Measurements from ENCODE around the gene CABLES1.

CABLES1 gene

DNA sequence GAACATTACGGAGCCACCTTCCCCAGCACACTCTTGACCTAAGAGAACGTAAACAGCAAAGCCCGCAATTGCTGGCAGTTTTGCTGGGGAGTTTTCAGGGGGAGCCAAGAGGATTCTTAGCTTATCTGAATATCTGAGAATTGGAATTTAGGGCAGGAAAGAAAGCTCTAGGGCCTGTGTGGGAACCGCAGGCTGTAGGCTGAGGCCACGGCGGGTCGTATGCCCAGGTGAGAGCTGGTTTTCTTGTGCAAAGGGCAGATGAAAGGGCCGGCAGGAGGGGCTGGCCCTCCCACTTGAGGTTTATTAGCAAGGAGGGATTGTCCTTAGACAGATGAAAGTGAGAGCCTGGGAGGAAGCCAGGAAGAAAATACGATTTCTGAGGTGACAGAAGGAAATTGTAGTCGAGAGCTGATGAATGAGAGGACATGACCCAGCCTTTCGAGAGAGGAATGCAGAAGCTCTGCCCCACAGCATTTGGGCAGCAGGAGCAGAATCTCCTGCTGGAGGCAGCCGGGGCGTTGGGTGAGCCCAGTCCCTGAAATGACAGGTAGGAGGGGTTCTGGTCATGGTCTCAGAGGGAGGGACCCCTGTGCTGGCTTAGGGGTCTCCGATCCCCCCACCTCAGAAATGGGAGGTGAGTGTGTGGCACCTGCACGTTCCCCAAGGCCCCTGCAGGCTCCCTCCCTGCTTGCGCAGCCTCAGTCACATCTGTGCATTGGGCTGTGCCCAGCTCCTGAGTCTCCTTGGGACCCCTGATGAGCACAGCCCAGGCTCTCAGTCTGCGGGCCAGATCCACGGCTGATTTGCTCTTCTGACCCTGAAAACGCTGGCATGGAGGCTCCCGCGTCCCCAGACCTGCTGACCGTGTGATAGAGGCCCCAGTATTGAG lies 61.1 kb downstream of the CABLES1 start:
- DNase-seq: no peak

DNA sequence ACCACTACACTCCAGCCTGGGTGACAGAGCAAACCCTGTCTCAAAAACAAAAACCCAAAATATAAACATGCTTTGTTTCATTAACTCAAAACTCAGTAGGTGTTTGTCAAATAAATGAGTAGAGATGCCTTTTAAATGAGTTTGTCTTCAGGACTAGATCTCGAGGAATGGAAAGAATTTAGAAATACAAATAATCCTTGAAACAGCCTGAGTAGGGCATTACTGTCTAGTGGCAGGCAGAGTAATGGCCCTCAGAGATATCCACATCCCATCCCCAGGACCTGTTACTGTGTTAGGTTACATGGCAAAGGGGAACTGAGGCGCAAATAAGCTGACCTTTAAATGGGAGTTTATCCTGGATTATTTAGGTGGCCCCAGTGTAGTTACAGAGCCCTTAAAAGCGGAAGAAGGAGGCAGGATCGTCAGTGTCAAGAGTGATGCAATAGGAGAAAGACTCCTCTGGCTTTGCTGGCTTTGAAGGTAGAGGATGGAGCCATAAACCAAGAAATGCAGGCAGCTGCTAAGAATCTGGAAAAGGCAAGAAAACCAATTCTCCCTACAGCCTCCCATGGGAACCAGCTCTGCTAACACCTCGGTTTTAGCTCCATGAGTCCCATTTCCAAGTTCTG lies 63.0 kb downstream of the CABLES1 start:
- DNase-seq: no peak

DNA sequence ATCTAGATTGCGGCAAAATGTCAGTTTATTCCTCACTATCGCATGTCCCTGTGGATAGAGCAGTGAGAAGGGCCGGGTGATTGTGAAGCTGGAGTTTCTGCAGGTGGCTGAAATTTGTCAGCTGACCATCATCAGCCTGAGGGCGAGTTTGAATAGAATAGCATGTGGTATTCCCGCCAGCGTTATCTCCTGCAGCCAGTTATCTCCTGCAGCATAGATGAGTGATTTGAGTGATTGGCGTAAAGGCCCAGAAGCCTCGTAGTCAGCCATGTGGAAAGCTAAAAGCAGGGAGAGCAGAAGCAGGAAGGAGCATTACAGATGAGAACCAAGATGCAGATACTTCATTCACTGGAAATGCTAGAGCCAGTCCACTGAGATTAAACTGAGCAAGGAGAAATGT lies 65.5 kb downstream of the CABLES1 start:
- DNase-seq: no peak

DNA sequence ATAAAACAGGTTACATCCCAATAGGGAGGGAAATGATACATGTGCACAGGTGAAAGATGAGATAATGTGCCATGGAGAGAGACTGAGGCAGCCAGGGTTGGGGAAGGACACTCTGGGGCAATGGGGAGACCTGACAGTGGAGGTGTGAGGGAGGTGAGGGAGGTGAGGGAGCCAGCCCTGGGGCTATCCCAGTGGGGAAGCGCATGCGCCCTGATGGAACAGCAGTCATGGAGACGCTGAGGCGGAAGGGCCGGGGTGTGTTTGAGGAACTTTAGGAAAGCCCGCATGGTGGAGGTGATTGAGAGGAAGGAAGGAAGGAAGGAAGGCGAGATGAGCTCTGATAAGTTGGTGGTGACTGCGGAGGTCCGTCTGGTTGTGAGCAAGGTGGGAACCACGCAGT lies 66.5 kb downstream of the CABLES1 start:
- DNase-seq: no peak

DNA sequence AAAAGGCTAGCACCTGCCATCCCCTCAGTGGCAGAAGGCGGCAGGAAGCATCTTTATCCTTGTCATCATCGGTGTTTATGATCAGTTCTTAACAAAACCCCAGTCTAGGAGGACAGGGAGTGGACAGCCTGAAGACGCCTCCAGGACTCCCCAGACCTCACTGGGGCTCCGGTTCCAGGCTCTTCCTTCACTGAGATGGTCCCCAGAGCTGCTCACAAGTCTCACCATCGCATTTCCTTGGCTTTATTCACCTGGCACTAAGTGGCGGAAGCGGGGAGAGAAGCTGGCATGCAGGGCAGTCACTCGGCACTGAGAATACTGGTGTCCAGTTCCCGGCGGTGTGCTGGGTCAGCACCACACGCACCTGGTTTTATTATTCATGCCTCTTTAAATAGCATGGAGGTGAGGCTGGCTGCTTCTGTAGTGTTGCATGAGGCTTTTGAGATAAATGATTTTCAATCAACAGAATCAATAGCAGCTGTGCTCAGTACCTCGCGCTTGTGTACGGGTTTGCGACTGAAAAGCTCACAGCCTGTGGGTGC lies 68.7 kb downstream of the CABLES1 start:
- no peak for DNase-seq

DNA sequence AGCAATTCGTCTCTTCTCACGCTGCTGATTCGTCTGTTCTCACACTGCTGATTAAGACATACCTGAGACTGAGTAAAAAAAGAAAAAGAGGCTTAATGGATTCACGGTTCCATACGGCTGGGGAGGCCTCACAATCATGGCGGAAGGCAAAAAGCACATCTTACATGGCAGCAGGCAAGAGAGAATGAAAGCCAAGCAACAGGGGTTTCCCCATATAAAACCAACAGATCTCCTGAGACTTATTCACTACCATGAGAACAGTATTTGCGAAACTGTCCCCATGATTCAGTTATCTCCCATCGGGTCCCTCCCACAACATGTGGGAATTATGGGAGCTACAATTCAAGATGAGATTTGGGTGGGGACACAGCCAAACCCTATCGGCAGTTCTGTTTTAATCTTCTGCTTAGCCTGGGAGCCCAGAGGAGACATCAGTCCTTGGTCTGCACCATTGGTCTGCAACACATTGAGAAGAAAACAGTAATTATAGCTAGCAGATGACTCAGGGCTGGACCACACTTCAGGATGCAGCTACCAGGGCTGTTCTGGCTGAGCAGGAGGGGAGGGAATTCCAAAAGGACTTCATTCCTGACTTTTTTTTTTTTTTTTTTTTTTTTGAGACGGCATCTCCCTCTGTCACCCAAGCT lies 69.4 kb downstream of the CABLES1 start:
- no peak for DNase-seq

DNA sequence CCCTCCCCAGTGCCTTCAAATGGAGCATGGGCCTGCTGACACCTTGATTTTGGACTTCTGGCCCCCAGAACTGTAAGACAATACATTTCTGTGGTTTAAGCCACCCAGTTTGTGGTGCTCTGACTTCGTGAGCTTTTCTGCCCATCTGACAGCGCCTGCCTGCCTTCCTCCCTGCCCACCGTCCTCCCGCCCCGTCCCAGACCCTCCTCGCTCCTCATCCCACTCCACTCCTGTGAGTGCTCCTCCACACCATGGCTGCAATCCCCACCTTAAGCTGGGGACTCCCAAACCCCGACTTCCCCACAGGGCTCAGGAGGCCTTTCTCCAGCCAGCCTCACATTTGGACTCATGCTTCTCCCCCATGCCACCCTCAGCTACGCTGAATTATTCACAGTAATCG lies 70.7 kb downstream of the CABLES1 start:
- no peak for DNase-seq

DNA sequence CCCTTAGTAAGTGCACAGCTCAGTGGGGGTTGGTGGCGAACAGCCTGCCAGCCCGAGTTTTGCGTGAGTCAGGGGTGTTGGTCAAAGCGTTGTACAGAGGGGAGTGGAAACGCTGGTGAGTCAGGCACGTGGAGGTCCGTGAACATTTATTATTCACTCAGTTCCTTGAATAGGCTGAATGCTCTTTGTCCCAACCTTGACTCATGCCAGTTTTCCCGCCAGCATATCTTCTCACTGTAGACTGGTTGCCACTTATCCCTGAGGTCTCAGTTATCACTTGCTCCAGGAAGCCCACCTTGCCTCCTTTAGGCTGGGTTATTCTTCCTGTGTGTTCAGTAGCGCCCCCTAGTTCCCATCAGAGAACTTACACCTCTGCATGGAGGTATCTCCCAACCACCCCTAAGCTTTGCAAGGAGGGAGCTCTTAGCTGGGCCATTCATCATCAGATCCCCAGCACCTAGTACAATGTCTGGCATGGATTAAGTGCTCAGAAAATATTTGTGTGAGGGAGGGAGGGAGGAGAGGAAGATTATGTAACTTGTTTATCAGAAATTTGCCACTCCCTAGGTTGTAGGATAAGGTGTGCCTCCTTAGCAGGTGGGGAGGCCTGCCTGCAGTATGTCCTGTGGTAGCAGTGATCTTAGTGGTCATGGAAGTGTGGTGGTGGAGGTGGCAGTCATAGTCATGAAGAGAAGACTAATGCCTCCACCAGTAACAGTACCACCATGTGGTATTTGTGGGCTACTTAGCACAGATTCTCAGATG lies 72.1 kb downstream of the CABLES1 start:
- DNase-seq: peak; percentile 35

DNA sequence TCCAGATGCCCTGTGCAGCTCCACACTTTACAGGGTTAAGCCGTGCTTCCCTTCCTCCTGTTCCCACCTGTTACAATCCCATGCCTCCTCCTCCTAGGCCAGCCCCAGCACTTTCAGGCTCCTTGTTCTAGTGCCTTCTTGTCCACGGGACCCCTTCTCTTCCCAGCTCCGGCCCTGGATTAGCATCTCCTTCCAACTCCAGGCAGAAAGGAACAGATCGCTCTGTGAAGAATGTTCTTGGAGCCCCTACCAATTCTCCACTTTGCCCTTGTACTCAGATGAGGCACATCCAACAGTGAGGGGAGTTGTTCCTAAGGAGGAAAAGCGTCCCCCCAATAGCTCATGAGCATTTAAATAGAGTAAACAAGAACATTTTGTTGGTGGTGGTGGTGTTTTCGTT lies 72.7 kb downstream of the CABLES1 start:
- DNase-seq: no peak

DNA sequence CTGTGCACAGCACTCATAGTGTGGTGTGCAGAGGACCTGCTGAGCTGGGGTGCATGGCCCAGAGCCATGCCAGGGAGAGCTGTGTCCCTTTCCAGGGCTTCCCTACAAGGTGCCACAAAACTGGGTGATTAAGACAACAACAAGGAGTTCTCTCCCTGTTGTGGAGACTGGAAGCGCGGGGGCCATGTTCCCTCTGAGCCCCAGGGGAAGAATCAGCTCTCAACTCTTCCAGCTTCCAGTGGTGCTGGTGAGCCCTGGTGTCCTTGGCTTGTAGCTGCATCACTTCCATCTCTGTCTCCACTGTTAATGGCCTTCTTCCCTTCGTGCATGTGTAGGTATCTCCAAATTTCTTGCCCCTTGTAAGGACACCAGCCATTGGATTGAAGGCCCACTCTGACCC lies 73.3 kb downstream of the CABLES1 start:
- no peak for DNase-seq

DNA sequence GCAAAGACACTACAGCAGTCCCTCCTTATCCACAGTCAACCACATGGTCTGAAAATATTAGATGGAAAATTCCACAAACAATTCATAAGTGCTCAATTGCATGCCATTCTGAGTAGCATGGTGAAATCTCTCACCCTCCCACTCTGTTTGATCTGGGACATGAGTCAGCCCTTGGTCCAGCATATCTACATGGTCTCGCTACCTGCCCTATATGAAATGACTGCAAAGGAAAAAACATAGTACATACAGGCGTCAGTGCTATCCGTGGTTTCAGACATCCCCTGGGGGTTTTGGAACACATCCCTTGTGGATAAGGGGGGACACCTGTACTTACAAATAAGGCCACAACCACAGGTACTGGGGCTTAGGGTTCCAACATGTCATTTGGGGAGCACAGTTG lies 73.7 kb downstream of the CABLES1 start:
- DNase-seq: peak; percentile 42

DNA sequence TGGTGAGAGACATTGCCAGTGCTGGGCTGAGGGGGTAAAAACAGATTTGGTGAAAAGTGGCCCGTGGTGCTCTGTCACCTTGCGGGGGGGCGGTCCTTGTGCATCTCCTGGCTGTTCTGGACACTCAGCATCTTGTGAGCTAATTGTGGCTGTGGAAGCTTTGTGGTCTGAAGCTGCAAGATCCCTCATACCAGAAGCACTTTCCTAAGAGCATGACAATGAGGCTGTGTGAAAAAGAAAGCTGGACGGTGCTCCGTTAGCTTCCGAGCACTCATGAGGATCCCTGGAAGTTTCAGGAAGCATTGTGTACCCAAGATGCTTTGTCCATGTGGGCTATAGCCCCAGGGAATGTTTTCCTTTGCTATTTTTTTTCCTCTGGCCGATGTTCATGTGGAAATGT lies 74.5 kb downstream of the CABLES1 start:
- DNase-seq: no peak

DNA sequence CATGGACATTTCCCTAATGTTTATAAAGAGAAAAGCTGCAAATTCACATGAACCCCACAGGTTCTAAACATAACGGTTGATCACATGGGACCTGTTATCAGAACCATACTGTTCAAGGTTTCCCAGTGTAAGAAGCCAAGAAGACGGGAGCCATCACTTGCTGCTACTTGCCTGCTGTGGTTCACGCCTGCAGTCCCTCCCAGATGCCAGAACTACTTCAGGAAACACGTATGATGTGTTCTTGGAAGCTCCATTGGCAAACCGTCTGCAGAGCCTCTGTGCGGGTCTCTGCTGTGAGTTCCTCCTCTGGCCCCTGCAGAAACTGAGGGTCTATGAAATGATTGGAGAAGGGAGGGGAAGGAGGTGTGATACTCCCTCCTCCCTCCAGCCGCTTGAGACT lies 75.2 kb downstream of the CABLES1 start:
- no peak for DNase-seq

DNA sequence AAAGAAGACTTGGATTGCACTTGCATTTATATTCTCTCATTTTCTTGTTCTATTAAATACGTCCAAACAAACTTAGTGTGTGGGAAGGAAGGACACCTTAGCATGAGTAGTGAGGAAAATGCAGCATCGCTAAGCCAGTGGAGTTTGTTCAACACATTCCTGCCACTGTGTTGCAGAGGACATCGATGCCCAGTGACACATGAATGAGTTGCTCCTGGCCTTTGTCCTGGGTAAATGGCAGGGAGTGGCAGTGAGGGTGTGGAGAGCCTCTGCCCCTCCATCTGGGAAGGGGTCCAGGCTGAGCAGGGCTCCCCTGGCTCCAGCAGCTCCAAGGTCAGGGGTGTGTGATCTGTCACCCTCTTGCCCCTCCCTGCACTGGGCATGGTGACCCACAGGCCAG lies 75.9 kb downstream of the CABLES1 start:
- no peak for DNase-seq

DNA sequence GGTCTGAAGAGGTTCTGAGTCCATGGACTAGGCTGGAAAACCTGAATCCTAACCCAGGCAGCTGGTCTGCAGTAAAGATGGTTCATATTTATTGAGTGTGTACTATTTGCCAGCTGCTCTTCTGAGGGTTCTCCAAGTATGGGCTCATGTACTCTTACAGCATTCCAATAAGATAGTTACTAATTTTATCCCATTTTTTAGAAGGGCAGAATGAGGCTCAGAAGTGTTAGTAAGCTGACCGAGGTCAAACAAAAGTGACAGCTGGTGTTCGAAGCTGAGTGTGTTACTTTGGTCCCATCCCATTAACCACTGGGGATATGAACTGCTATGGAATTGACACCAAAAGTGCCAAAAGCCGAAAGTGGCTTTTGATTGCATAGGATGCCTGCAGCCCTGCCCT lies 76.9 kb downstream of the CABLES1 start:
- DNase-seq: no peak

DNA sequence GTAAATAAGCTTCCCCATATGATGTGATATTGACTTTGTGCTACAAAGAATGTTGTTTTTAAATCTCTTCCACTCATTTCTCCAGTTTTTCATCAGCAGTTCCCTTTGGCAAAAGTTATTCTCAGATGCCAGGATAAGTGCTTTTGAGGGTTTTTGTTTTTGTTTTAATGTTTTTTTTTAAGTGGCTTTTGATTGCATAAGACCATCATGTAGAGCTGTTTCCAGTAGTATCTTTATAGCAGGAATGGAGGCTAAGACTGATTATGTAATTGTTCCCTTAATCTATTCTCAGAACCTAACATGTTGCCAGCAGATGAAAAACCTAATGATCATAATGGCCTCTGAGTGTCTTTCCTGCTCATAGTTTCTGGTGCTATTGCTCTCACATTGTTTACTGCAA lies 77.9 kb downstream of the CABLES1 start:
- DNase-seq: no peak

DNA sequence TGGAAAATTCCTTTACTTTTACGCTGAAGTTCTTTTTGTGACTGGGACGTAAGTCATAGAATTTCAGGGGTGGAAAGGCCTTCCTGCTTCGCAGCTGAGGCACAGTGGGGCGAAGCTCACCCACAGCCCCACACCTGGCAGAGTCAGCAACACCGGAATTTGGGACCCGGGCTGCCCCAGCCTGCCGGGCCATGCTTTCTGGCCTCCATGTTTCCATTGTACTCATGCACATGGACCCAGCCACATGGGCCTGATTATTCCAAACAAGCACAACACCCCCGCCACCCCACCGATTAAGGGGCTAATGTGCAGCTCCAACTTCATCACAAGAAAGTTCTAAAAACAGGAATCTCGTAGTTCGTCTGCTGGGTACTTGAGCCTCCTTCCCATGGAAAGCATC lies 82.5 kb downstream of the CABLES1 start:
- DNase-seq: no peak

DNA sequence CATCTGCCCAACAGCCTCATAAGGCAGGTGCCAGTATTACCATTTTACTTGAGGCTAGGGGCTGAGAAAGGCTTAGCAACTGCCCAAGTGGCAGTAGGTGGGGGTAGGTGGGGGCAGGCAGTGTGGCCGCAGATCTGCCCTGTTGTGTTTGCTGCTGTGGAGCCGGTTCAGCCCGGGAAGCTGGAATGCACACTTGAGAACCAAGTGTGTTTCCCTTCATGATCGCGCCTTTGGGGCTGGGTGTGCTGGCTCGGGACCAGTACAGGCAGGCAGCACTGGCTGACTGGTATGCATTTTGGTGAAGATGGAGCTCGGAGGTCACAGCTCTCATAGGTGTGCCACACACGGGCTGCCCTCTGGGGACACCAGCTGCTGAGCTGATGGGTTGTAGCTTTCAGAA lies 85.1 kb downstream of the CABLES1 start:
- DNase-seq: no peak

DNA sequence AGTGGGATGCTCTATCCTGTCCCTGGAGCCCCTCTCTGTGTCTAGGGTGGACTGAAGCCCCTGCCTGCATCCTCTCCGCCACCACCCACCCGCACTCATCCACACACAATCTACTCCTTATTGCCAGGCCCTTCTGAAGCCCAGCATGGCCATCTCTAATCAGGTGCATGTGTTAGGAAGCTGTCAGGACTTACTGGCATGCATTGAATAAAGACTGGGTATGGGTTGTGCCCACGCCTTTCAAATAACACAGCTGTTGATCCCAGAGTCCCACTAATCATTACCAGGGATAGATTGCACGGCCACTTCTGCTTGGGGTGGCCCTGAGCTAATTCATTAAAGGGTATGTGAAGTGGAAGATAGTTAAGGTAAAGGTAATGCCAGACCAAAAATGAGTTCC lies 88.4 kb downstream of the CABLES1 start:
- DNase-seq: no peak

DNA sequence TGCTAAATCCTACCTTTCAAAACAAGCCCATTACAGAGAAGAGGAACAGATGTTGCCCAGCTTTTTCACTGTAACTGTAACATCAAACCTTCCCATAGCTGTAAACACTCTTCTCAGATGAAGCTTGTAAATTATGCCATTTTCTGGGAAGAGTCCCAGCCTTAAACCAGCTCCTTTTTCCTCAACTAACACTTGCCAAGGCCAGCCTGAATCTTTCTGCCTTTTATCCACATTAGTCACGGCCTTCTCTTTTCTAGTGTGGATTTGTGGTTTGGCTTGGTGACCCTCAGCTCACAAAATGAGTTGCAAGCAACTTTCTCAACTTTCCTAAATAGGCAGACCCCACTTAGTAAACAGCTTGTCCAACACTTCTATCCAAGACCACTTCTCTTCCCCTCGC lies 90.2 kb downstream of the CABLES1 start:
- no peak for DNase-seq

DNA sequence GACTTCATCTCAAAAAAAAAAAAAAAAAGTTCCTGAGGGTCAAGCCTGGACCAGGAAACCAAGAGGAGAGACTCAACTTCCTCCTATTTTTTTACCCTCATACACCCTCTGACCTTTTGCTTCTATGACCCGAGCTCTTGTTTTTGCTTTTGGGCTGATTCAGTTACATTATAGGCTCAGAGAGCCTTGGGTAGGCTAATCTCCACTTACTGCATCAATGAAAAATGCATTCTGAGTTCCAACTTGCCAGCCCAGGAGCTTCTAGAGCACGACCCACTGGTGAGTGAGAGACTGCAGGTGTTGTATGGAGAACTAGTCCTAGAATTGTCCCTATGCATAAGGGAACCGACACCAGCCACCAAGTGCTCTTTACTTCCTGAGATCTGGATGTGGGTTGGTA lies 91.1 kb downstream of the CABLES1 start:
- no peak for DNase-seq

DNA sequence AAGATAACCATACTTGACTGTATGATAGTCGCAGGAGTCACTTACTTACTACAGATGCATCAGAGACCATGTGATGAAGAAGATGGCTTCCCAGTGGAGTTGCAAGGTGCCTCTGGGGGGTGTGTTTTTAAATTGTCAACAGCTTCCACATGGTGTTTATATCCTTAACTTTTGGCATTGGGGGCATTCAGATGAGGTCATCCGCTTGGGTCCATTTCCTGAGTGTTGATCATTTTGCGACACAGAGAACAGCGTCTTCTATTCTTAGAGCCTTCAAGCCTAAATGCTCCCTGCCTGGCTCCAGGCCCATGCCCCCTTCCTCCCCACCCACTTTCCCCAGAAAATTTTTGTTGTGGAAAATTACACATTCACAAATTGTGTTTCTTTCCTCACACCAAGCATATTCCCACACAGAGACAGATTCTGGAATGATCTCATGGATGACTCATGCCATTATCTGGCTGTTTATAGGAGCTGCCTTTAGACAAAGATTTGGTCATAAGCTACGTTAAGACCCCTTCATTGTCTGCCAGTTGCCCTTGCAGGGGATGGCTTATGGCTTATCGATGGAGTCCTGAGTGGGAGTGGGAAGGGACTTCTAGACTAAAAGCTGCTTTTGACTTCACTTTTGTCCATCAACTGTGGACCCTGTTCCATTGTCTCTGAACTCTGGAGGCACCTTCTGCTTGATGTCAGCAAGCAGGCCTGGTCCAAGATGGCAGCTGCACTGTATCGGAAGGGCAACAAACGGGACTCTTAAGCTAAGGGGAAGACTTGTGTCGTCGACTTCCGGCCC lies 91.8 kb downstream of the CABLES1 start:
- no peak for DNase-seq

Data from stimulated activated CD8-positive, alpha-beta memory T cell treated with anti-CD3 and anti-CD28 coated beads, Interleukin-4, amount 100 ng/mL, for 48 hours (primary cell).